H9 (cell line): ENCODE measurements around the gene FAM78B. TPM values are rescaled to one million over a fixed set of nuclear protein-coding genes. Genes with fewer than 3 reads are reported as not detected.

ENCODE experiments used
- DNase-seq: peaks from one replicate; pipeline ENCODE4 v3.0.0-alpha.2; 2017
- H2AFZ ChIP-seq: one replicate; pipeline ENCODE4 v1.6.1; 2013; ENCODE audit warnings: mild to moderate bottlenecking, low read length, control low read depth, moderate library complexity
- H2AK5ac ChIP-seq: 2 replicates; pipeline ENCODE4 v1.6.1; 2013; ENCODE audit warnings: low read length, control low read depth, mixed read lengths; ENCODE audit not compliant: insufficient read length
- H2BK120ac ChIP-seq: one replicate; pipeline ENCODE4 v1.6.1; 2013; ENCODE audit warnings: low read depth, mild to moderate bottlenecking, low read length, control low read depth, inconsistent platforms; ENCODE audit not compliant: poor library complexity, severe bottlenecking
- H2BK12ac ChIP-seq: 2 replicates; pipeline ENCODE4 v1.6.1; 2013; ENCODE audit warnings: low read length, control low read depth, mixed read lengths, low read depth; ENCODE audit not compliant: insufficient read length
- H2BK15ac ChIP-seq: 2 replicates; pipeline ENCODE4 v1.6.1; 2013; ENCODE audit warnings: low read depth, low read length, control low read depth
- H2BK20ac ChIP-seq: one replicate; pipeline ENCODE4 v1.6.1; 2013; ENCODE audit warnings: low read depth, mild to moderate bottlenecking, low read length, control low read depth, inconsistent platforms; ENCODE audit not compliant: poor library complexity, severe bottlenecking
- H2BK5ac ChIP-seq: 2 replicates; pipeline ENCODE4 v1.6.1; 2013; ENCODE audit warnings: low read length, control low read depth, mixed read lengths; ENCODE audit not compliant: insufficient read length
- H3K14ac ChIP-seq: 2 replicates; pipeline ENCODE4 v1.6.1; 2013; ENCODE audit warnings: low read length, control low read depth; ENCODE audit not compliant: insufficient read depth
- H3K18ac ChIP-seq: 2 replicates; pipeline ENCODE4 v1.6.1; 2013; ENCODE audit warnings: low read depth, mild to moderate bottlenecking, mixed read lengths, low read length, control low read depth; ENCODE audit not compliant: insufficient read length
- H3K23ac ChIP-seq: 2 replicates; pipeline ENCODE4 v1.6.1; 2013; ENCODE audit warnings: low read length, control low read depth, mixed read lengths, low read depth; ENCODE audit not compliant: insufficient read length
- H3K23me2 ChIP-seq: 2 replicates; pipeline ENCODE4 v1.6.1; 2013; ENCODE audit warnings: low read depth, mild to moderate bottlenecking, mixed read lengths, low read length, control low read depth; ENCODE audit not compliant: insufficient read length, poor library complexity, severe bottlenecking
- H3K27ac ChIP-seq: 2 replicates; pipeline ENCODE4 v1.5.1; 2013; ENCODE audit warnings: low read length, control low read depth, mixed read lengths, low read depth; ENCODE audit not compliant: insufficient read length
- H3K27me3 ChIP-seq: 2 replicates; pipeline ENCODE4 v1.6.1; 2013; ENCODE audit warnings: low read length, control low read depth, inconsistent platforms; ENCODE audit not compliant: insufficient read depth
- H3K4ac ChIP-seq: 2 replicates; pipeline ENCODE4 v1.6.1; 2013; ENCODE audit warnings: low read depth, mild to moderate bottlenecking, control low read depth, inconsistent platforms, low read length, moderate library complexity
- H3K4me1 ChIP-seq: 2 replicates; pipeline ENCODE4 v1.6.1; 2013; ENCODE audit warnings: low read length, control low read depth, inconsistent platforms; ENCODE audit not compliant: insufficient read depth
- H3K4me2 ChIP-seq: 2 replicates; pipeline ENCODE4 v1.6.1; 2013; ENCODE audit warnings: low read length, control low read depth, mixed read lengths; ENCODE audit not compliant: insufficient read length, insufficient read depth
- H3K56ac ChIP-seq: 2 replicates; pipeline ENCODE4 v1.6.1; 2013; ENCODE audit warnings: low read depth, mild to moderate bottlenecking, mixed read lengths, low read length, control low read depth; ENCODE audit not compliant: insufficient read length
- H3K79me1 ChIP-seq: 2 replicates; pipeline ENCODE4 v1.6.1; 2013; ENCODE audit warnings: low read depth, mild to moderate bottlenecking, moderate library complexity, low read length, control low read depth, inconsistent platforms; ENCODE audit not compliant: insufficient read depth, poor library complexity, severe bottlenecking
- H3K79me2 ChIP-seq: 2 replicates; pipeline ENCODE4 v1.6.1; 2013; ENCODE audit warnings: low read length, control low read depth, inconsistent platforms; ENCODE audit not compliant: insufficient read depth
- H3K9ac ChIP-seq: 2 replicates; pipeline ENCODE4 v1.6.1; 2013; ENCODE audit warnings: low read length, control low read depth, mixed read lengths; ENCODE audit not compliant: insufficient read length; ENCODE audit errors: extremely low read depth
- H3K9me3 ChIP-seq: one replicate; pipeline ENCODE4 v1.6.1; 2013; ENCODE audit warnings: low read depth, low read length, inconsistent platforms; ENCODE audit not compliant: control insufficient read depth
- H3T11ph ChIP-seq: one replicate; pipeline ENCODE4 v1.6.1; 2013; ENCODE audit warnings: mild to moderate bottlenecking, low read length, control low read depth, inconsistent platforms
- H4K20me1 ChIP-seq: one replicate; pipeline ENCODE4 v1.6.1; 2013; ENCODE audit not compliant: control insufficient read depth, insufficient read length, insufficient read depth
- H4K5ac ChIP-seq: 2 replicates; pipeline ENCODE4 v1.6.1; 2013; ENCODE audit warnings: low read depth, mild to moderate bottlenecking, mixed read lengths, low read length, control low read depth; ENCODE audit not compliant: insufficient read length
- H4K8ac ChIP-seq: replicated peaks from 2 replicates; pipeline ENCODE4 v1.6.1; 2013; ENCODE audit warnings: low read length, control low read depth, mixed read lengths, low read depth; ENCODE audit not compliant: insufficient read length
- H4K91ac ChIP-seq: 2 replicates; pipeline ENCODE4 v1.6.1; 2013; ENCODE audit warnings: low read depth, mild to moderate bottlenecking, moderate library complexity, mixed read lengths, low read length, control low read depth; ENCODE audit not compliant: insufficient read length
- H3K27ac Mint-ChIP-seq, 3 experiments: 2 replicates in 2 of 3; 3 replicates in 1 of 3; pipeline ENCODE4 v1.8.0; 2020 to 2021; ENCODE audit warnings: mixed read lengths in 3 of 3, mild to moderate bottlenecking in 1 of 3, moderate library complexity in 1 of 3
- H3K27me3 Mint-ChIP-seq: 2 replicates; pipeline ENCODE4 v1.8.0; 2021; ENCODE audit warnings: low read depth, mild to moderate bottlenecking, moderate library complexity, mixed read lengths
- H3K36me3 Mint-ChIP-seq, 3 experiments: 2 replicates in 2 of 3; 3 replicates in 1 of 3; pipeline ENCODE4 v1.8.0; 2020 to 2021; ENCODE audit warnings: low read depth in 3 of 3, mixed read lengths in 3 of 3; ENCODE audit not compliant: insufficient read depth in 1 of 3
- H3K4me1 Mint-ChIP-seq, 2 experiments: 2 replicates each; pipeline ENCODE4 v1.8.0; 2020; ENCODE audit warnings: mixed read lengths in 2 of 2
- H3K4me3 Mint-ChIP-seq, 2 experiments: 2 replicates in 1 of 2; 3 replicates in 1 of 2; pipeline ENCODE4 v1.8.0; 2020 to 2021; ENCODE audit warnings: mild to moderate bottlenecking in 2 of 2, mixed read lengths in 2 of 2, moderate library complexity in 1 of 2
- H3K9me3 Mint-ChIP-seq, 2 experiments: 2 replicates in 1 of 2; 3 replicates in 1 of 2; pipeline ENCODE4 v1.8.0; 2020; ENCODE audit warnings: mild to moderate bottlenecking in 2 of 2, mixed read lengths in 2 of 2, moderate library complexity in 1 of 2
- CTCF ChIP-seq: fragments of 200-600 bp; sonication (generic); conservative IDR thresholded peaks from 3 replicates; pipeline ENCODE4 v1.8.0; 2021; ENCODE audit warnings: antibody characterized with exemption, mild to moderate bottlenecking
- WGBS: extraction: QIAGEN DNeasy Blood & Tissue Kit; methylation state at CpG from one replicate; pipeline ENCODE4 v1.1.7; 2013; ENCODE audit warnings: missing lambda C conversion rate, low lambda C conversion rate, mixed read lengths; ENCODE audit not compliant: insufficient read length; ENCODE audit errors: extremely low coverage; 5-methylcytosine and 5-hydroxymethylcytosine counted together
- total RNA-seq: library from RNA; stranded (reverse); gene quantifications from 2 replicates; pipeline ENCODE4 v1.2.1, GENCODE V29; 2021

FAM78B gene
- total RNA-seq, 1 experiment from 2014 or later, result 2.3 TPM

DNA sequence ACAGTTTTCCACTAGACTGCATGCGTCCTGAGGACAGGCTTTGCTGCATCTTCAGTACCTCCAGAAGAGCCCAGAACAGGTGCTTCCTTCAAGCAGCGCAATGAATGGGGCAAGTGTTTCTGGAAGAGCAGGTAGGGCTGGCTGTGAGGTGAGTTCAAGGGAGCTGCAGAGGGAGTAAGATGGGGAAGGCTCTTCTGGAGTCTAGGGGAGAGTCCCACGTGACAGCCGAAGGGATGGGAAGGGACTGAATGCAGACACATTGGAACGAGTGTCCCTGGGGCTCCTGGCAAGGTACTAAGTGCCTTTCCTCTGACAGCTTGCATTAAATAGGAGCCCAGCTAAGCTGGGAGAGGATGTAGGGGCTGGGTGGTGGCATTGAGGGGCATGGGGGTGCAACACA is 84.2 kb downstream of the FAM78B start:
- Histone ChIP-seq H3K23me2 (no peaks in the 10 kb centered on the region), H2AK5ac (no peak overlapping the region), H2BK5ac (no peak overlapping the region), H3K14ac (no peak overlapping the region), H3K56ac (no peak overlapping the region), H2BK15ac (no peak overlapping the region), H4K20me1 (no peaks in the 10 kb centered on the region), H2BK20ac (no peak overlapping the region), H2BK120ac (no peak overlapping the region), H3K79me2 (no peaks in the 10 kb centered on the region), H4K5ac (no peak overlapping the region), H3K79me1 (no peaks in the 10 kb centered on the region), H4K8ac (no peak overlapping the region), H3K9me3 (no peaks in the 10 kb centered on the region), H3K4me1 (no peaks in the 10 kb centered on the region), H2AFZ (no peak overlapping the region), H3K23ac (no peak overlapping the region), H3K4ac (no peak overlapping the region), H3K9ac (no peak overlapping the region), H3K27ac (no peak overlapping the region), H3K4me2 (no peak overlapping the region), H4K91ac (no peak overlapping the region), H2BK12ac (no peak overlapping the region), H3T11ph (no peak overlapping the region), H3K27me3 (no peaks in the 10 kb centered on the region), H3K18ac (no peak overlapping the region)
- Mint-ChIP-seq H3K9me3 (no peaks in the 10 kb centered on the region; a peak in 1 of 5 replicates), H3K27me3 (no peaks in the 10 kb centered on the region; the same call in 1 of the 2 replicates), H3K36me3 (no peaks in the 10 kb centered on the region), H3K4me1 (peaks cover 2 to 4% of the 10 kb centered on the region in 2 experiments; a peak in 3 of 4 replicates), H3K27ac (peak overlapping the region in 1 of 3 experiments; percentile 84; a peak in 2 of 7 replicates), H3K4me3 (no peak overlapping the region)
- TF ChIP-seq CTCF, result no peak
- peak; percentile 12 for DNase-seq
- WGBS, result no CpG with 5 or more reads among the region's 5 CpGs
